ENCODE results near the gene PDILT. TPM values are rescaled to one million over a fixed set of nuclear protein-coding genes. Genes with fewer than 3 reads are reported as not detected.

The PDILT gene
- total and polyA plus RNA-seq, 9 of the 15 experiments (the other 6 are each of a cell fraction or from before 2014, with no cell fraction given), result not detected

GRCh38 chr16:20322696-20323095, 81.8 kb downstream of the PDILT start:
- Histone ChIP-seq H3K4me2 (ENCODE audit: insufficient read depth, low read length) (no peak overlapping the region), H4K20me1 (replicated peaks; ENCODE audit: control insufficient read depth, insufficient read depth, low read length) (no peaks in the 10 kb centered on the region), H2AFZ (ENCODE audit: low read depth, low read length) (no peak overlapping the region), H3K79me2 (ENCODE audit: control insufficient read depth, insufficient read depth, low read length) (no peaks in the 10 kb centered on the region), H3K9me3 (replicated peaks; ENCODE audit: control insufficient read depth, insufficient read depth, low read depth, low read length) (no peaks in the 10 kb centered on the region), H3K4me3 (no peak overlapping the region), H3K27me3 (ENCODE audit: control insufficient read depth in 2 of 2, insufficient read depth in 2 of 2, low read length in 2 of 2) (peaks cover 0 to 12% of the 10 kb centered on the region in 2 experiments; a peak in 2 of 5 replicates), H3K9ac (ENCODE audit: insufficient read depth in 1 of 2, low read depth in 2 of 2, low read length in 2 of 2) (no peak overlapping the region), H3K4me1 (replicated peaks in 1 of 2; ENCODE audit: control insufficient read depth in 2 of 2, insufficient read depth in 2 of 2, low read length in 2 of 2) (no peaks in the 10 kb centered on the region), H3K27ac (ENCODE audit: extremely low read depth, low read depth, low read length) (no peak overlapping the region), H3K36me3 (ENCODE audit: control insufficient read depth, insufficient read depth, low read length) (no peaks in the 10 kb centered on the region), H3K9me1 (ENCODE audit: control insufficient read depth, insufficient read depth, low read length) (no peaks in the 10 kb centered on the region)
- WGBS (ENCODE audit: insufficient coverage, low coverage, missing lambda C conversion rate), result 0% methylated on average over 4 of the region's 4 CpGs
- DNase-seq (ENCODE audit: extremely low read depth in 1 of 4, low spot score in 3 of 4) (no peak), ATAC-seq (no peak), FAIRE-seq (no peak)
- ChIA-PET POLR2A (interaction anchor here (0.8 kb wide), 1 partner anchor 72 kb away, joined by 3 read pairs; no protein-coding TSS in a partner anchor), CTCF (ENCODE audit: low intra/inter-chr PET ratio) (no interaction called here)
- in situ Hi-C loops (cut with MboI) (no loop called here), intact Hi-C loops (cut with micrococcal nuclease) (no loop called here)
- TF ChIP-seq NFE2L1 (tag; IDR thresholded peaks at IDR 0.05; ENCODE audit: borderline replicate concordance, low read depth), result no peak
- BruUV-seq (replicated peaks), result no TSS peak

- POLR2A ChIA-PET, result no interaction called here
- FAIRE-seq, result no peak
- no peak overlapping the region for H3K4me3 ChIP-seq
- intact Hi-C loops (cut with micrococcal nuclease) (no loop called here), in situ Hi-C loops (cut with MboI) (no loop called here)
- H2AFZ ChIP-seq (ENCODE audit: low read depth, low read length), result no peak overlapping the region
- ATAC-seq, result no peak
- CTCF ChIA-PET (ENCODE audit: low intra/inter-chr PET ratio), result no interaction called here
- BruUV-seq (replicated peaks), result no TSS peak
- H3K36me3 ChIP-seq (ENCODE audit: control insufficient read depth, insufficient read depth, low read length), result no peaks in the 10 kb centered on the region
- no peak overlapping the region for H3K4me2 ChIP-seq (ENCODE audit: insufficient read depth, low read length)
- H3K4me1 ChIP-seq (replicated peaks in 1 of 2; ENCODE audit: control insufficient read depth in 2 of 2, insufficient read depth in 2 of 2, low read length in 2 of 2), result no peaks in the 10 kb centered on the region
- TF ChIP-seq GABPA (tag; conservative IDR thresholded peaks at IDR 0.05; ENCODE audit: low read depth) (no peak), TAL1 (IDR thresholded peaks at IDR 0.05) (no peak), ZBTB43 (CRISPR knock-in tag; IDR thresholded peaks at IDR 0.05) (no peak), CXXC5 (CRISPR knock-in tag; IDR thresholded peaks at IDR 0.05) (no peak), TAF7 (tag; IDR thresholded peaks at IDR 0.05) (no peak), ZNF77 (CRISPR knock-in tag; IDR thresholded peaks at IDR 0.05) (no peak), KLF1 (tag; IDR thresholded peaks at IDR 0.05) (no peak), FUS (optimal IDR thresholded peaks at IDR 0.05; ENCODE audit: low read depth, low read length) (no peak), ZFPM2 (CRISPR knock-in tag; IDR thresholded peaks at IDR 0.05) (no peak), IRF2 (CRISPR knock-in tag; IDR thresholded peaks at IDR 0.05) (no peak), TEAD4 (IDR thresholded peaks at IDR 0.05; ENCODE audit: low read length) (no peak), TEAD4 (CRISPR knock-in tag; IDR thresholded peaks at IDR 0.05; ENCODE audit: borderline replicate concordance) (no peak), ZNF778 (CRISPR knock-in tag; IDR thresholded peaks at IDR 0.05) (no peak), RBBP5 (IDR thresholded peaks at IDR 0.05; ENCODE audit: borderline replicate concordance, insufficient read depth, low read length, poor library complexity, severe bottlenecking) (no peak), NFE2L1 (tag; IDR thresholded peaks at IDR 0.05; ENCODE audit: borderline replicate concordance, low read depth) (no peak)
- H3K9me3 ChIP-seq (replicated peaks; ENCODE audit: control insufficient read depth, insufficient read depth, low read depth, low read length), result no peaks in the 10 kb centered on the region
- H3K79me2 ChIP-seq (ENCODE audit: control insufficient read depth, insufficient read depth, low read length), result no peaks in the 10 kb centered on the region
- H3K27ac ChIP-seq (ENCODE audit: extremely low read depth, low read depth, low read length), result no peak overlapping the region
- H4K20me1 ChIP-seq (replicated peaks; ENCODE audit: control insufficient read depth, insufficient read depth, low read length), result no peaks in the 10 kb centered on the region
- H3K9me1 ChIP-seq (ENCODE audit: control insufficient read depth, insufficient read depth, low read length), result no peaks in the 10 kb centered on the region
- 0% methylated on average over 1 of the region's 1 CpG for WGBS (ENCODE audit: insufficient coverage, low coverage, missing lambda C conversion rate)
- no peak for DNase-seq (ENCODE audit: extremely low read depth in 1 of 4, low spot score in 3 of 4)
- H3K27me3 ChIP-seq (ENCODE audit: control insufficient read depth in 2 of 2, insufficient read depth in 2 of 2, low read length in 2 of 2), result peaks cover 0 to 6% of the 10 kb centered on the region in 2 experiments; a peak in 2 of 5 replicates
- no peak overlapping the region for H3K9ac ChIP-seq (ENCODE audit: insufficient read depth in 1 of 2, low read depth in 2 of 2, low read length in 2 of 2)
Measured at GRCh38 chr16:20321671-20322070, 82.9 kb downstream of the PDILT start.
